Psoas muscle (tissue), 8 donors: ENCODE measurements around the gene EDN2. TPM values are rescaled to one million over a fixed set of nuclear protein-coding genes. Genes with fewer than 3 reads are reported as not detected.

ENCODE experiments used
- ATAC-seq, 4 donors: fragments of 200-7000 bp; cut with Tn5 transposase; one replicate each; pipeline ENCODE4 v1.9.1; 2020; ENCODE audit warnings: moderate library complexity in 3 of 4, mild to moderate bottlenecking in 2 of 4
- DNase-seq, 2 donors: peaks; one replicate each; pipeline ENCODE4 v3.0.0-alpha.2; 2020
- H3K27ac ChIP-seq: fragments of 200-600 bp; one replicate; pipeline ENCODE4 v1.8.0; 2022
- H3K27me3 ChIP-seq, 3 donors: fragments of 200-600 bp in 1 of 3; one replicate each; pipeline versions ENCODE4 v1.6.1 to v1.8.0; 2013 to 2022; ENCODE audit warnings: low read length in 2 of 3, mild to moderate bottlenecking in 2 of 3, moderate library complexity in 1 of 3; ENCODE audit not compliant: insufficient read depth in 3 of 3
- H3K36me3 ChIP-seq, 2 donors: fragments of 200-600 bp in 1 of 2; one replicate each; pipeline versions ENCODE4 v1.6.1 to v1.8.0; 2013 to 2022; ENCODE audit warnings: low read depth in 1 of 2, mild to moderate bottlenecking in 1 of 2, moderate library complexity in 1 of 2; ENCODE audit not compliant: insufficient read depth in 1 of 2
- H3K4me1 ChIP-seq: fragments of 200-600 bp; one replicate; pipeline ENCODE4 v1.8.0; 2022
- H3K4me3 ChIP-seq: fragments of 200-600 bp; one replicate; pipeline ENCODE4 v1.8.0; 2022; ENCODE audit warnings: mild to moderate bottlenecking
- H3K9me3 ChIP-seq: fragments of 200-600 bp; one replicate; pipeline ENCODE4 v1.8.0; 2022
- WGBS, 3 donors: extraction: QIAGEN DNeasy Blood & Tissue Kit; methylation state at CpG; one replicate each; pipeline versions ENCODE4 v1.1.6 to v1.1.7; 2013; 5-methylcytosine and 5-hydroxymethylcytosine counted together
- intact Hi-C, 2 donors: fragments of 100-400 bp; cut with DNase I; formaldehyde crosslinking; loops; one replicate each; pipeline versions ENCODE4 v1.11.0 to v1.14.2; 2022
- polyA plus RNA-seq, 3 donors: library from polyadenylated mRNA; stranded (reverse); fragments of 200-250 nt; gene quantifications; one replicate each; pipeline ENCODE4 v1.2.3, GENCODE V29; 2013
- total RNA-seq, 4 donors: library from RNA; stranded (reverse); fragmentation: NEBNext Ultra II Directional in 2 of 4; extraction: Animal tissue kit (Norgen Biotek cat#: 25700) in 2 of 4; gene quantifications; one replicate each; pipeline versions ENCODE4 v1.2.1 to v1.2.4, GENCODE V29; 2021 to 2023
- TF ChIP-seq, protein P1 (sequence below): fragments of 200-600 bp; IDR thresholded peaks from one replicate; pipeline ENCODE4 v1.8.0; 2022; ENCODE audit warnings: antibody characterized with exemption
- donor health status: healthy with polysubstance abuse.
- donor health status: DM: no; HTN: no; CAD: no; lungs with moderate emphysema.
- donor health status: Bipolar disorder and iron deficiency.
- donor health status: healthy.
- donor health status: DM: yes; HTN: yes; CAD: no.
- donor health status: DM: no; HTN: no; CAD: no.
- donor health status: DM: no; HTN: no; CAD: no.
- donor health status: DM: yes; HTN: yes; CAD: no.

Gene EDN2
- total and polyA plus RNA-seq, 7 donors, result 0.03 to 0.10 TPM; not detected in 5

DNA sequence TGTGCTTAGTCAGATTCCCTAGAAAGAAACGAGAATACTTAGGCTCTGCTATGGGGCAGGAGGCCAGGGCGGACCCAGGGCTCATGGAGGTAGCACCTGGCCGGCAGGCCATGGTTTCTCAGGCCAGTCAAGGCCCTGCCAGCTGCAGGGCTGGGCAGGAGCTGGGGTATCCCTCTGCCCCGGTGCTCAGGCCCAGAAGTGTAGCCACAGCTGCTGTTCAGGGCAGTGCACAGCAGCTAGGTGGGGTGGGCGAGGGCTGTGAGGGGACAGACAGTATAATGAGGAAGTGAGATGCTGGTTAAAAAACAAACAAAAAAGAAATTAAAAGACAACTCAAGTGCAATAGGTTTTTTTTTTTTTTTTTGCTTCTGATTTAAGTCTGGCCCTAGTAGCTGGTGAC, 34.0 kb upstream of the EDN2 start:
- peak in 1 of 2 donors; percentile 50 for DNase-seq
- Histone ChIP-seq H3K27ac (no peak overlapping the region), H3K9me3 (no peaks in the 10 kb centered on the region), H3K36me3 (no peaks in the 10 kb centered on the region), H3K4me3 (no peak overlapping the region), H3K27me3 (no peaks in the 10 kb centered on the region), H3K4me1 (peaks cover 25% of the 10 kb centered on the region)
- no peak for ATAC-seq
- TF ChIP-seq, protein P1, sequence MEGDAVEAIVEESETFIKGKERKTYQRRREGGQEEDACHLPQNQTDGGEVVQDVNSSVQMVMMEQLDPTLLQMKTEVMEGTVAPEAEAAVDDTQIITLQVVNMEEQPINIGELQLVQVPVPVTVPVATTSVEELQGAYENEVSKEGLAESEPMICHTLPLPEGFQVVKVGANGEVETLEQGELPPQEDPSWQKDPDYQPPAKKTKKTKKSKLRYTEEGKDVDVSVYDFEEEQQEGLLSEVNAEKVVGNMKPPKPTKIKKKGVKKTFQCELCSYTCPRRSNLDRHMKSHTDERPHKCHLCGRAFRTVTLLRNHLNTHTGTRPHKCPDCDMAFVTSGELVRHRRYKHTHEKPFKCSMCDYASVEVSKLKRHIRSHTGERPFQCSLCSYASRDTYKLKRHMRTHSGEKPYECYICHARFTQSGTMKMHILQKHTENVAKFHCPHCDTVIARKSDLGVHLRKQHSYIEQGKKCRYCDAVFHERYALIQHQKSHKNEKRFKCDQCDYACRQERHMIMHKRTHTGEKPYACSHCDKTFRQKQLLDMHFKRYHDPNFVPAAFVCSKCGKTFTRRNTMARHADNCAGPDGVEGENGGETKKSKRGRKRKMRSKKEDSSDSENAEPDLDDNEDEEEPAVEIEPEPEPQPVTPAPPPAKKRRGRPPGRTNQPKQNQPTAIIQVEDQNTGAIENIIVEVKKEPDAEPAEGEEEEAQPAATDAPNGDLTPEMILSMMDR, result no peak
- WGBS, 3 donors, result 84 to 92% (median 89%) methylated on average over 5 of the region's 5 CpGs
- intact Hi-C loops, result loop anchor here in 1 of 2 donors (5.0 kb wide), 1 partner anchor 59 kb away; no protein-coding TSS in a partner anchor

DNA sequence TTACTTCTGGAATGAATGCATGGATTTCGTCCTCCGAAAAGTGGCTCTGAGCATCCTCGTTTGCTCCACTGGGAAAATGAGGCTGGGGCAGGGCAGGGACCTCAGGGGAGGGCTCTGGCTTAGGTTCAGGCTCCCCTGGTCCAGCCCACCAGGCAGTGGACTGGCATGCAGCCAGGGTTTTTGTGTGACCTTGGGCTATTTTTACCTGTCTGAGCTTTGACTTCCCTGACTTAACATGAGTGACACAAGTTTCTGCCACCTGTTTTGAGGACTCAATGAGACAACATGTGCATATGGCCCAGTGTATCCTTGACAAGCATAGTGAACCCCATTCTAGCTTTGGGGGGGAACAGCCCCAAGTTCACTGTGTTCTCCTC, 32.6 kb upstream of the EDN2 start:
- TF ChIP-seq, protein P1, result no peak
- Histone ChIP-seq H3K27me3 (no peaks in the 10 kb centered on the region), H3K4me1 (peaks cover 25% of the 10 kb centered on the region), H3K4me3 (peak overlapping the region; percentile 70), H3K27ac (peak overlapping the region; percentile 66), H3K9me3 (no peaks in the 10 kb centered on the region), H3K36me3 (no peaks in the 10 kb centered on the region)
- intact Hi-C loops, result loop anchor here in 1 of 2 donors (5.0 kb wide), 1 partner anchor 60 kb away; no protein-coding TSS in a partner anchor
- ATAC-seq (peak; percentile 3 to 38 (median 27)), DNase-seq (peak in 1 of 2 donors; percentile 56)
- 21 to 51% (median 44%) methylated on average over 3 of the region's 3 CpGs for WGBS, 3 donors

DNA sequence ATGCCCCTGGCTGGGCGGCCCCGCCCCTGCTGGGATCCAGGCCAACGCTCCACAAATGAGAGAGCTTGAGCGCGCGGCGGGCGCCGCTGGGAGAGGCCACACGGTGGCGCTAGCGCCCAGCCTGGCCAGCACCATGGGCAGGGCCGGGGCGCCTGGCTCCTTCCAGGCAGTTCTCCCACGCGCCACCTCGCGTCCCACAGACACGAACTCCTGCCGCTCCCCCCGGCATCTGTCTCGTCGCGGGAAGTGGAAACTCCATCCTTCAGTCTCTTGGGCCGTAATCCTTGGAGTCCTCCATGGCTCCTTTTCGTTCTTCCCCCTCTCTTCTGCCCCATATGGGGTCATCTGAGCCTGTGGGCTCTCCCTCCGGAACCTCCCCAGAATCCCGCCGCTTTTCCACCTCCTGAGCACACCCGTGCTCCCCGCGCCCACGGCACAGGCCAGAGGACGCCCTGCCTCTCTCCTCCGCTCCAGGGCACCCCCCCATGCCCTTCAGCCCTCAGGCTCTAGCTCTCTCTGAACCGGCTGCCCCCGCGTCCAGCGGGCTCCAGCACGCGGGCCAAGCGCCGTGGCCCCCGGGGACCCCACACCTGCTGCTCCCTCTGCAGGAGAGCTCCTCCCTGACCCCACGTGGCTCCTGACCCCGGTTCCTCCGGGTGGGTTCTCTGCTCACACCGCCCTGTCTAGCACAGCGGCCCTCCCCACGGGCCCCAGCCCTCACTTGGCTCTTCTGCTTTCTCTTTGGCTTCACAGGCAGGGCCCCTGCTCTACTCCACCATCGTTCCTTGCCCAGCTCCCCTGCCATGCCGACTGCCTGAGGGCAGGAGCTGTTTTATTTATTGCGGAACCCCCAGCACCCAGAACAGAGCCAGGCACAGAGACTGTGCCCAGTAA, 31.9 kb upstream of the EDN2 start:
- intact Hi-C loops, result loop anchor here in 1 of 2 donors (5.0 kb wide), 1 partner anchor 61 kb away; no protein-coding TSS in a partner anchor
- H3K9me3 ChIP-seq, result no peaks in the 10 kb centered on the region
- H3K27me3 ChIP-seq, result no peaks in the 10 kb centered on the region
- H3K4me3 ChIP-seq, result peak overlapping the region; percentile 70
- H3K4me1 ChIP-seq, result peaks cover 25% of the 10 kb centered on the region
- peak overlapping the region; percentile 66 for H3K27ac ChIP-seq
- TF ChIP-seq, protein P1, result peak; percentile 88
- no peaks in the 10 kb centered on the region for H3K36me3 ChIP-seq
- peak; percentile 96 to 98 (median 96) for ATAC-seq
- peak; percentile 91 to 95 for DNase-seq
- 4 to 11% (median 5%) methylated on average over 49 to 53 of the region's 53 CpGs for WGBS, 3 donors

DNA sequence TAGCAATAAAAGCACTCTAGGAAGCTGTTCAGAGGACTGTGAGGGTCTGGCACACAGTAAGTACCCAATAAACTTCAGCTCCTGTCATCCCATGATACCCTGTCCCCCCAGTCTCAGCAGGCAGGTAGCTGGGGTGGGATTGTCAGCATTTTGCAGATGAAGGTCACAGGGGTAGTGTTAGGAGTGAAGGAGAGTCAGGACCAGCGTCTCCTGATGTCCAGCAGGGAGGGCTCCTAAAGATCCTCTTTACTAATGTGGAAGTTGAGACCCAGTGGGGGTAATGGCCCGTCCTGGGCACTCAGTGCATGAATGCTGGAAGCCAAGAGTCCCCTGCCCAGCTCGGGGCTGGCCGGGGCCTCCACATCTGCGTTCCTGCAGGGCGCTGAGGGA, 31.3 kb upstream of the EDN2 start:
- peak overlapping the region; percentile 70 for H3K4me3 ChIP-seq
- intact Hi-C loops, result loop anchor here in 1 of 2 donors (5.0 kb wide), 1 partner anchor 62 kb away; no protein-coding TSS in a partner anchor
- WGBS, 3 donors, result 9 to 10% (median 9%) methylated on average over 6 of the region's 6 CpGs
- H3K27ac ChIP-seq, result no peak overlapping the region
- H3K4me1 ChIP-seq, result peaks cover 25% of the 10 kb centered on the region
- H3K9me3 ChIP-seq, result no peaks in the 10 kb centered on the region
- ATAC-seq (no peak), DNase-seq (no peak)
- no peaks in the 10 kb centered on the region for H3K27me3 ChIP-seq
- no peaks in the 10 kb centered on the region for H3K36me3 ChIP-seq
- TF ChIP-seq, protein P1, result no peak
